PC-9 (cell line): ENCODE results near the gene CRAT. TPM values are rescaled to one million over a fixed set of nuclear protein-coding genes. Genes with fewer than 3 reads are reported as not detected.

ENCODE experiments used
- BruUV-seq: library from RNA; stranded (reverse); fragments of 400-500 nt; replicated peaks from 2 replicates; lab custom pipeline; 2021; lab: Mats Ljungman, UMichigan
- CTCF ChIA-PET: fragments of 300-600 bp; sonication (Branson Sonifier 250); formaldehyde crosslinking; loops from one replicate; lab custom pipeline; 2022; ENCODE audit warnings: antibody characterized with exemption; lab: Charles Lee
- POLR2A ChIA-PET: fragments of 300-600 bp; sonication (Branson Sonifier 250); formaldehyde crosslinking; loops from one replicate; lab custom pipeline; 2022; ENCODE audit warnings: antibody characterized with exemption; ENCODE audit not compliant: unreplicated experiment; lab: Charles Lee
- DNase-seq, 2 experiments: peaks; one replicate each; pipeline versions ENCODE4 v3.0.0 to v3.0.0-alpha.2; 2015 to 2022; ENCODE audit warnings: mixed read lengths in 1 of 2
- H2AFZ ChIP-seq: fragments of 200-600 bp; sonication (generic); 2 replicates; pipeline ENCODE4 v1.8.1; 2017; ENCODE audit warnings: antibody characterized with exemption
- H3F3A ChIP-seq: fragments of 200-600 bp; sonication (generic); 2 replicates; pipeline ENCODE4 v1.8.1; 2017; ENCODE audit warnings: antibody characterized with exemption, mild to moderate bottlenecking, low read depth; ENCODE audit not compliant: insufficient read depth
- H3K27ac ChIP-seq: fragments of 200-600 bp; sonication (generic); 2 replicates; pipeline ENCODE4 v1.6.1; 2016; ENCODE audit warnings: mixed run types
- H3K27me3 ChIP-seq: fragments of 200-600 bp; sonication (generic); 2 replicates; pipeline ENCODE4 v1.6.1; 2016; ENCODE audit warnings: low read depth, mixed run types; ENCODE audit not compliant: insufficient read depth
- H3K36me3 ChIP-seq: fragments of 200-600 bp; sonication (generic); 2 replicates; pipeline ENCODE4 v1.6.1; 2016; ENCODE audit warnings: low read depth, mixed run types
- H3K4me1 ChIP-seq: fragments of 200-600 bp; sonication (generic); replicated peaks from 2 replicates; pipeline ENCODE4 v1.6.1; 2016; ENCODE audit warnings: mixed run types; ENCODE audit not compliant: insufficient read depth
- H3K4me2 ChIP-seq: fragments of 200-600 bp; sonication (generic); 2 replicates; pipeline ENCODE4 v1.6.1; 2017; ENCODE audit warnings: mixed run types
- H3K4me3 ChIP-seq: fragments of 200-600 bp; sonication (generic); 2 replicates; pipeline ENCODE4 v1.6.1; 2016; ENCODE audit warnings: mixed run types
- H3K79me2 ChIP-seq: fragments of 200-600 bp; sonication (generic); 2 replicates; pipeline ENCODE4 v1.6.1; 2017; ENCODE audit warnings: low read depth, mixed run types
- H3K9me2 ChIP-seq: fragments of 200-600 bp; sonication (generic); 2 replicates; pipeline ENCODE4 v1.8.1; 2017; ENCODE audit warnings: mild to moderate bottlenecking; ENCODE audit not compliant: insufficient read depth
- H3K9me3 ChIP-seq: fragments of 200-600 bp; sonication (generic); 2 replicates; pipeline ENCODE4 v1.8.1; 2016; ENCODE audit warnings: low read depth; ENCODE audit not compliant: insufficient read depth
- H4K20me1 ChIP-seq: fragments of 200-600 bp; sonication (generic); 2 replicates; pipeline ENCODE4 v1.8.1; 2017; ENCODE audit not compliant: insufficient read depth
- CTCF ChIP-seq: fragments of 200-600 bp; sonication (generic); conservative IDR thresholded peaks from 2 replicates; pipeline ENCODE4 v1.6.1; 2017; ENCODE audit warnings: mixed run types, antibody characterized with exemption, mild to moderate bottlenecking, moderate library complexity
- EZH2 ChIP-seq: fragments of 200-600 bp; sonication (generic); IDR thresholded peaks from 2 replicates; pipeline ENCODE4 v1.8.0; 2017; ENCODE audit warnings: antibody characterized with exemption, low read depth
- intact Hi-C: fragments of 100-400 bp; cut with micrococcal nuclease; formaldehyde crosslinking; loops from one replicate; pipeline ENCODE4 v1.10.0; 2022; ENCODE audit not compliant: unreplicated experiment
- total RNA-seq: library from RNA; stranded (reverse); gene quantifications from 2 replicates; pipeline ENCODE4 v1.2.3, GENCODE V29; 2021

The CRAT gene
- total RNA-seq, 1 experiment from 2014 or later = 40.3 TPM

DNA sequence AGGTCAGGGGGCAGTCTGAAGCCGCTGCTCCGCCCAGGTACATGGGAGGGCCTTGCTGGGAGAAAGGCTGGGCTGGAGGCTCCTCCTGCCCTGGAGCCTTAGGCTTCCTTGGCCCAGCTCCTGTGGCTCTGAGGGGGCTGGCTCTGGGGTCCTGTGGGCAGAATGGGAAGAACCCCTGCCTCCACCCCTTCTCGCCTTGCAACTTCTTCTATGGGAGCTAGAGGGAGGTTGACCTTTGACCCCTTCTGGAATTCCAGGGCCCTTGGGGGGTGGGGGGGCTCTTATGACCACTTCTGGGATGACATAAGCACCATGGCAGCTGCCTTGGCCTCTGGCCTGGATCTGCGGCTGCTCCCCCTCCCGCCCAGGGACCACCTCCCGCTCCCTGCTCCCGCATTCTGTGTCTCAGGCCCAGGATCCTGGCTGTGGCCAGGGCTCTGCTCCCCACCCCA lies 35.3 kb upstream of the CRAT start:
- H3K4me2 ChIP-seq = peak overlapping the region; percentile 19; the same call in 1 of the 2 replicates
- POLR2A ChIA-PET = interaction anchor here (0.6 to 1.1 kb wide), 2 partner anchors 349 to 480 kb away, joined by 3 to 9 read pairs; no protein-coding TSS in a partner anchor
- BruUV-seq = no TSS peak
- no peaks in the 10 kb centered on the region for H3K27me3 ChIP-seq
- no peaks in the 10 kb centered on the region for H3K9me2 ChIP-seq
- H3K4me1 ChIP-seq = peaks cover 38% of the 10 kb centered on the region
- intact Hi-C loops = no loop called here
- H3F3A ChIP-seq = peaks cover 30% of the 10 kb centered on the region; the same call in 1 of the 2 replicates
- H3K79me2 ChIP-seq = peaks cover 17% of the 10 kb centered on the region
- H3K27ac ChIP-seq = peak overlapping the region; percentile 33
- H3K4me3 ChIP-seq = no peak overlapping the region
- no peaks in the 10 kb centered on the region for H3K9me3 ChIP-seq
- 0 out of 2 replicates have a peak, but pooled peaks cover 5% of the 10 kb centered on the region for H3K36me3 ChIP-seq
- H4K20me1 ChIP-seq = no peaks in the 10 kb centered on the region
- DNase-seq = peak in 1 of 2 experiments; percentile 65
- TF ChIP-seq EZH2 (no peak), CTCF (no peak)
- no peak overlapping the region for H2AFZ ChIP-seq
- CTCF ChIA-PET = interaction anchor here (0.6 to 0.9 kb wide), 3 partner anchors 21 to 214 kb away, joined by 3 to 5 read pairs (median 4); no protein-coding TSS in a partner anchor

DNA sequence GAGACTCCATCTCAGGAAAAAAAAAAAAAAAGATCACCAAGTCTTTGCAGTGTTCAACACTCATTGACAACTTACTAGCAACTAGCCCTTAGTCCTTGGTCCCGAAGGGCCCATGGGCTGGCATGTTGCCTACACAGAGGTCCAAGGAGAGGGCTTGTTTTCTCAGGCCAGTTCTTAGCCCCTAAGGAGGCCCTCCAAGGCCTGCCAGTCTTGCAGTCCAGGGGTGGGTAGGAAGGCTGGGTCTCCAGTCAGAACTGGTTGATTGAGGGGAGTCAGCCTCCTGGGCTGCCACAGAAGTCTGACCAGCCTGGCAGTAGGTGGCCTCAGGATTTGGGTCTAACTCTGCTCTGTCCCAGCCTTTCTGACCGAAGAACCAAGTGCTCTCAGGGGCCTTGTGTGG lies 34.7 kb upstream of the CRAT start:
- CTCF ChIA-PET = interaction anchor here (0.6 kb wide), 1 partner anchor 215 kb away, joined by 4 read pairs; no protein-coding TSS in a partner anchor
- Histone ChIP-seq H3K27ac (0 out of 2 replicates have a peak overlapping the region, but pooled peaks have one; percentile 12), H3K27me3 (no peaks in the 10 kb centered on the region), H3K9me2 (no peaks in the 10 kb centered on the region), H3K4me1 (peaks cover 44% of the 10 kb centered on the region), H3K4me2 (peak overlapping the region; percentile 19; the same call in 1 of the 2 replicates), H3K79me2 (peaks cover 19% of the 10 kb centered on the region), H3K9me3 (no peaks in the 10 kb centered on the region), H3K36me3 (0 out of 2 replicates have a peak, but pooled peaks cover 5% of the 10 kb centered on the region), H4K20me1 (no peaks in the 10 kb centered on the region), H2AFZ (no peak overlapping the region), H3K4me3 (no peak overlapping the region), H3F3A (peaks cover 33% of the 10 kb centered on the region; the same call in 1 of the 2 replicates)
- TF ChIP-seq EZH2 = no peak
- TF ChIP-seq CTCF = no peak
- BruUV-seq = no TSS peak
- POLR2A ChIA-PET = no interaction called here
- DNase-seq = no peak
- intact Hi-C loops = no loop called here

DNA sequence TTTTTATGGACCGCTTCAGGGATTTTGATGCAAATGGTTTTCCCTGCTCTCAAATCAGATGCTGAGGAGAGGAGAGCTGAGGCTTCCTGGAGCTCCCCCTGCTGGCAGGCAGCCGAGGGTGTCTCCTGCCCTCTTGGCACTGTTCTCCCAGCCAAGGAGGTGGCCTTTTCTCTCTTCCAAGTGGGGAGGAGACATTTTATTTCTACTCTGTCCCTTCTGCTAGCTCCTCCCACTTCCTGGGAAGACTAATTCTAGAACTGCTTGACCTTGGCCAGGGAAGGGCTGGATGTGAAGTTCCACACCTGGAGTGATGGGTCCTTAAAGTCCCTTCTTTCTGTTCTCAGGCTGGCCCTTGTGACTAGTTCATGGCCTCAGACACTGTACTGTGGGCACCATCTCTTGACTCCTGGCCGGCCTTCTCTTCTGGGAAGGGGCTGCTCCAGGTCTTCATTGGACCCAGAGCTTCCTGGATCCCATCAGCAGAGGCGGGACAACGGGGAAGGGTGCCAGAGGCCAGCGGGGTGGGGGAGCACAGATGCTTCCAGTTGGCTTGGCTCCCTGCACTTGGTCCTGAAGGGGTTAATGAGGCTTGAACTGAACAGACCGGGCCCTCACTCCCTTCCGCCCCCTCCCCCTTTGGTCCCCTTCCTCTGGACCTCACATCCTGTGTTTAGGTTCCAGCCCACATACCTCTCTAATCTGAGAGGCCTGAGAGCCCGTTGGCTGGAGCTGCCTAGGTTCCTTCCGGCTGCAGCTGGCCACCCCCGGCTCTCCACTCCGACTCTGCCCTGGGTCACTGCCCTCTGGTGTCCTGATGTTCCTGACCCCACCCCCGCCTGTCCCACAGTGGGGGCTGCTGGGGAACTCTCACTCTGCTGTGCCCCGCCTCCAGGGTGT lies 32.7 kb upstream of the CRAT start:
- peak; percentile 57 to 87 for DNase-seq
- no peaks in the 10 kb centered on the region for H3K27me3 ChIP-seq
- BruUV-seq = no TSS peak
- no peak overlapping the region for H3K4me3 ChIP-seq
- 0 out of 2 replicates have a peak, but pooled peaks cover 5% of the 10 kb centered on the region for H3K36me3 ChIP-seq
- no peak overlapping the region for H3K27ac ChIP-seq
- intact Hi-C loops = no loop called here
- H3K9me2 ChIP-seq = no peaks in the 10 kb centered on the region
- CTCF ChIA-PET = interaction anchor here (0.6 to 2.4 kb wide), 11 partner anchors 12 to 921 kb away, joined by 3 to 36 read pairs (median 5); no protein-coding TSS in a partner anchor
- POLR2A ChIA-PET = interaction anchor here (0.8 to 0.9 kb wide), 2 partner anchors 23 to 162 kb away, joined by 5 to 8 read pairs; no protein-coding TSS in a partner anchor
- peaks cover 56% of the 10 kb centered on the region for H3K4me1 ChIP-seq
- H3K79me2 ChIP-seq = peaks cover 19% of the 10 kb centered on the region
- H2AFZ ChIP-seq = no peak overlapping the region
- no peaks in the 10 kb centered on the region for H4K20me1 ChIP-seq
- peak; percentile 93 for TF ChIP-seq CTCF
- TF ChIP-seq EZH2 = no peak
- H3K4me2 ChIP-seq = peak overlapping the region; percentile 30
- peaks cover 42% of the 10 kb centered on the region; the same call in 1 of the 2 replicates for H3F3A ChIP-seq
- H3K9me3 ChIP-seq = no peaks in the 10 kb centered on the region
